ENCODE results near the gene FAM135A.
"Not testable (repeated sequence)": the region's sequence is repeated elsewhere in the genome, so short reads cannot be mapped to it uniquely, and the experiment has no call there.

Gene FAM135A

GRCh38 chr6:70520575-70520974 is 107.3 kb downstream of the FAM135A start:
- H3K36me3 ChIP-seq (ENCODE audit: insufficient read depth, low read length): 0 out of 2 replicates have a peak, but pooled peaks cover 3% of the 10 kb centered on the region
- no peaks in the 10 kb centered on the region for H3K4me1 ChIP-seq (ENCODE audit: insufficient read depth, low read length)
- H3K9me3 ChIP-seq (ENCODE audit: control insufficient read depth, insufficient read depth, low read length): no peaks in the 10 kb centered on the region
- H3K9ac ChIP-seq (ENCODE audit: low read depth, low read length): no peak overlapping the region

GRCh38 chr6:70524721-70525286 is 111.5 kb downstream of the FAM135A start:
- Histone ChIP-seq H3K9me3 (ENCODE audit: control insufficient read depth, insufficient read depth, low read length) (no peaks in the 10 kb centered on the region), H3K4me1 (ENCODE audit: insufficient read depth, low read length) (no peaks in the 10 kb centered on the region), H3K9ac (ENCODE audit: low read depth, low read length) (no peak overlapping the region), H3K36me3 (ENCODE audit: insufficient read depth, low read length) (peaks cover 3% of the 10 kb centered on the region; the same call in 1 of the 2 replicates)

- Histone ChIP-seq H3K9me3 (ENCODE audit: control insufficient read depth, insufficient read depth, low read length) (no peaks in the 10 kb centered on the region), H3K36me3 (ENCODE audit: insufficient read depth, low read length) (peaks cover 3% of the 10 kb centered on the region; the same call in 1 of the 2 replicates), H3K4me1 (ENCODE audit: insufficient read depth, low read length) (no peaks in the 10 kb centered on the region), H3K9ac (ENCODE audit: low read depth, low read length) (no peak overlapping the region)
These were observed 113.9 kb downstream of the FAM135A start for GRCh38 chr6:70527071-70527737.

GRCh38 chr6:70530023-70530422 is 116.7 kb downstream of the FAM135A start:
- Histone ChIP-seq H3K4me1 (ENCODE audit: insufficient read depth, low read length) (no peaks in the 10 kb centered on the region), H3K9me3 (ENCODE audit: control insufficient read depth, insufficient read depth, low read length) (no peaks in the 10 kb centered on the region), H3K36me3 (ENCODE audit: insufficient read depth, low read length) (no peaks in the 10 kb centered on the region; the same call in none of the 2 replicates), H3K9ac (ENCODE audit: low read depth, low read length) (no peak overlapping the region)

GRCh38 chr6:70531133-70531532 is 117.8 kb downstream of the FAM135A start:
- no peaks in the 10 kb centered on the region; the same call in none of the 2 replicates for H3K36me3 ChIP-seq (ENCODE audit: insufficient read depth, low read length)
- no peak overlapping the region for H3K9ac ChIP-seq (ENCODE audit: low read depth, low read length)
- no peaks in the 10 kb centered on the region for H3K9me3 ChIP-seq (ENCODE audit: control insufficient read depth, insufficient read depth, low read length)
- H3K4me1 ChIP-seq (ENCODE audit: insufficient read depth, low read length): no peaks in the 10 kb centered on the region

- H3K9ac ChIP-seq (ENCODE audit: low read depth, low read length): no peak overlapping the region
- H3K36me3 ChIP-seq (ENCODE audit: insufficient read depth, low read length): no peaks in the 10 kb centered on the region; the same call in none of the 2 replicates
These were observed 124.0 kb downstream of the FAM135A start for GRCh38 chr6:70537266-70537665.

GRCh38 chr6:70538376-70538775 is 125.1 kb downstream of the FAM135A start:
- Histone ChIP-seq H3K9ac (ENCODE audit: low read depth, low read length) (no peak overlapping the region), H3K9me3 (ENCODE audit: control insufficient read depth, insufficient read depth, low read length) (no peaks in the 10 kb centered on the region), H3K4me1 (ENCODE audit: insufficient read depth, low read length) (no peaks in the 10 kb centered on the region), H3K36me3 (ENCODE audit: insufficient read depth, low read length) (no peaks in the 10 kb centered on the region; the same call in none of the 2 replicates)

More at GRCh38 chr6:70537266-70537665, 124.0 kb downstream of the FAM135A start:
- no peaks in the 10 kb centered on the region for H3K4me1 ChIP-seq (ENCODE audit: insufficient read depth, low read length)
- no peaks in the 10 kb centered on the region for H3K9me3 ChIP-seq (ENCODE audit: control insufficient read depth, insufficient read depth, low read length)

GRCh38 chr6:70547313-70547712 is 134.0 kb downstream of the FAM135A start:
- Histone ChIP-seq H3K9ac (ENCODE audit: low read depth, low read length) (no peak overlapping the region), H3K4me1 (ENCODE audit: insufficient read depth, low read length) (peaks cover 4% of the 10 kb centered on the region; the same call in 1 of the 2 replicates), H3K9me3 (ENCODE audit: control insufficient read depth, insufficient read depth, low read length) (no peaks in the 10 kb centered on the region), H3K36me3 (ENCODE audit: insufficient read depth, low read length) (no peaks in the 10 kb centered on the region)

GRCh38 chr6:70547905-70548304 is 134.6 kb downstream of the FAM135A start:
- H3K9me3 ChIP-seq (ENCODE audit: control insufficient read depth, insufficient read depth, low read length): no peaks in the 10 kb centered on the region
- no peak overlapping the region for H3K9ac ChIP-seq (ENCODE audit: low read depth, low read length)
- H3K36me3 ChIP-seq (ENCODE audit: insufficient read depth, low read length): no peaks in the 10 kb centered on the region
- peaks cover 4% of the 10 kb centered on the region; the same call in 1 of the 2 replicates for H3K4me1 ChIP-seq (ENCODE audit: insufficient read depth, low read length)

GRCh38 chr6:70549327-70549726 is 136.0 kb downstream of the FAM135A start:
- Histone ChIP-seq H3K9me3 (ENCODE audit: control insufficient read depth, insufficient read depth, low read length) (no peaks in the 10 kb centered on the region), H3K36me3 (ENCODE audit: insufficient read depth, low read length) (no peaks in the 10 kb centered on the region), H3K9ac (ENCODE audit: low read depth, low read length) (no peak overlapping the region), H3K4me1 (ENCODE audit: insufficient read depth, low read length) (peaks cover 4% of the 10 kb centered on the region; the same call in 1 of the 2 replicates)

GRCh38 chr6:70551566-70551965 is 138.3 kb downstream of the FAM135A start:
- H3K9ac ChIP-seq (ENCODE audit: low read depth, low read length): no peak overlapping the region
- H3K4me1 ChIP-seq (ENCODE audit: insufficient read depth, low read length): peaks cover 4% of the 10 kb centered on the region; the same call in 1 of the 2 replicates
- no peaks in the 10 kb centered on the region for H3K36me3 ChIP-seq (ENCODE audit: insufficient read depth, low read length)
- H3K9me3 ChIP-seq (ENCODE audit: control insufficient read depth, insufficient read depth, low read length): no peaks in the 10 kb centered on the region

- not testable (repeated sequence) for H3K4me1 ChIP-seq (ENCODE audit: insufficient read depth, low read length); H3K9me3 ChIP-seq (ENCODE audit: control insufficient read depth, insufficient read depth, low read length); H3K36me3 ChIP-seq (ENCODE audit: insufficient read depth, low read length); H3K9ac ChIP-seq (ENCODE audit: low read depth, low read length)
These were observed 139.1 kb downstream of the FAM135A start for GRCh38 chr6:70552286-70552940.

- Histone ChIP-seq H3K36me3 (ENCODE audit: insufficient read depth, low read length) (no peaks in the 10 kb centered on the region), H3K4me1 (ENCODE audit: insufficient read depth, low read length) (no peaks in the 10 kb centered on the region), H3K9me3 (ENCODE audit: control insufficient read depth, insufficient read depth, low read length) (no peaks in the 10 kb centered on the region), H3K9ac (ENCODE audit: low read depth, low read length) (no peak overlapping the region)
These were observed 139.7 kb downstream of the FAM135A start for GRCh38 chr6:70552974-70553373.

- no peaks in the 10 kb centered on the region for H3K9me3 ChIP-seq (ENCODE audit: control insufficient read depth, insufficient read depth, low read length)
- H3K4me1 ChIP-seq (ENCODE audit: insufficient read depth, low read length): no peaks in the 10 kb centered on the region
- H3K9ac ChIP-seq (ENCODE audit: low read depth, low read length): no peak overlapping the region
- H3K36me3 ChIP-seq (ENCODE audit: insufficient read depth, low read length): no peaks in the 10 kb centered on the region
These were observed 144.7 kb downstream of the FAM135A start for GRCh38 chr6:70557998-70558397.

- H3K9ac ChIP-seq (ENCODE audit: low read depth, low read length); H3K4me1 ChIP-seq (ENCODE audit: insufficient read depth, low read length); H3K36me3 ChIP-seq (ENCODE audit: insufficient read depth, low read length); H3K9me3 ChIP-seq (ENCODE audit: control insufficient read depth, insufficient read depth, low read length): not testable (repeated sequence)
These were observed 149.1 kb downstream of the FAM135A start for GRCh38 chr6:70562401-70562800.

Measured in ES-I3 (cell line).